Fibroblast of villous mesenchyme (primary cell): ENCODE data around the gene CALU. TPM values are rescaled to one million over a fixed set of nuclear protein-coding genes. Genes with fewer than 3 reads are reported as not detected.

Experiments
- DNase-seq: peaks from one replicate; pipeline ENCODE4 v3.0.0-alpha.2; 2010; ENCODE audit warnings: low read depth
- H3K4me3 ChIP-seq: 2 replicates; pipeline ENCODE4 v1.5.1; 2011; ENCODE audit warnings: low read depth, mild to moderate bottlenecking, low read length
- total RNA-seq: library from RNA; depleted of rRNA; stranded (reverse); fragments of >200 nt; gene quantifications from 2 replicates; pipeline ENCODE4 v1.2.3, GENCODE V29; 2012
- TF ChIP-seq, protein P1 (sequence below): IDR thresholded peaks from 2 replicates; pipeline ENCODE4 v1.5.1; 2012; ENCODE audit warnings: low read depth, mild to moderate bottlenecking, low read length; ENCODE audit not compliant: insufficient read depth

The CALU gene
- total RNA-seq, 1 donor: 855 TPM

DNA sequence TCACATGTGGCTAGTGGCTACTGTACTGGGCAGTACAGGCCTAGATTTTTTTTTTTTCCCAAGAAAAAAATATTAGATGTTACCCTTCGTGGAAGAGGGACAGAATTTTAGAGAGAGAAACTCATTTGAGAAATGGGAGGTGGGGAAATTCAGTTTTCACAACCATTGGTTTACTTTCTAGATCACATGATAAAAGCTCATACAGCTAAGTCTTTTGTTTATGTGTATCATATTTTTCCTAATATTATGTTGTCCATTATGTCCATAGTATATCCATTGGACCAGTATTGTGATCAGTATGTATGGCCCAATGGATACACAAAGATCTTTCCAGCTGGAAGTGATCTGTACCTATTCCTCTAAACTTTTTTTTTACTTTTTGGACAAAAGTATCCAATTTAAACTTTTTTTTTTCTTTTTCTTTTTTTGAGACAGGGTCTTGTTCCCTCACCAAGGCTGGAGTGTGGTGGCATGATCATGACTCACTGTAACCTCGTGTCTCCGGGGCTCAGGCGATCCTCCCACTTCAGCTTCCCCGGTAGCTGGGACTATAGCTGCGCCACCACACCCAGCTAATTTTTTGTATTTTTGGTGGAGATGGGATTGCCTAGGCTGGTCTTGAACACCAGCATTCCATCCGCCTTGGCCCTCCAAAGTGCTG, 4.1 kb downstream of the CALU start:
- peak; percentile 53 for DNase-seq
- TF ChIP-seq, protein P1, sequence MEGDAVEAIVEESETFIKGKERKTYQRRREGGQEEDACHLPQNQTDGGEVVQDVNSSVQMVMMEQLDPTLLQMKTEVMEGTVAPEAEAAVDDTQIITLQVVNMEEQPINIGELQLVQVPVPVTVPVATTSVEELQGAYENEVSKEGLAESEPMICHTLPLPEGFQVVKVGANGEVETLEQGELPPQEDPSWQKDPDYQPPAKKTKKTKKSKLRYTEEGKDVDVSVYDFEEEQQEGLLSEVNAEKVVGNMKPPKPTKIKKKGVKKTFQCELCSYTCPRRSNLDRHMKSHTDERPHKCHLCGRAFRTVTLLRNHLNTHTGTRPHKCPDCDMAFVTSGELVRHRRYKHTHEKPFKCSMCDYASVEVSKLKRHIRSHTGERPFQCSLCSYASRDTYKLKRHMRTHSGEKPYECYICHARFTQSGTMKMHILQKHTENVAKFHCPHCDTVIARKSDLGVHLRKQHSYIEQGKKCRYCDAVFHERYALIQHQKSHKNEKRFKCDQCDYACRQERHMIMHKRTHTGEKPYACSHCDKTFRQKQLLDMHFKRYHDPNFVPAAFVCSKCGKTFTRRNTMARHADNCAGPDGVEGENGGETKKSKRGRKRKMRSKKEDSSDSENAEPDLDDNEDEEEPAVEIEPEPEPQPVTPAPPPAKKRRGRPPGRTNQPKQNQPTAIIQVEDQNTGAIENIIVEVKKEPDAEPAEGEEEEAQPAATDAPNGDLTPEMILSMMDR: no peak
- no peak overlapping the region for H3K4me3 ChIP-seq

DNA sequence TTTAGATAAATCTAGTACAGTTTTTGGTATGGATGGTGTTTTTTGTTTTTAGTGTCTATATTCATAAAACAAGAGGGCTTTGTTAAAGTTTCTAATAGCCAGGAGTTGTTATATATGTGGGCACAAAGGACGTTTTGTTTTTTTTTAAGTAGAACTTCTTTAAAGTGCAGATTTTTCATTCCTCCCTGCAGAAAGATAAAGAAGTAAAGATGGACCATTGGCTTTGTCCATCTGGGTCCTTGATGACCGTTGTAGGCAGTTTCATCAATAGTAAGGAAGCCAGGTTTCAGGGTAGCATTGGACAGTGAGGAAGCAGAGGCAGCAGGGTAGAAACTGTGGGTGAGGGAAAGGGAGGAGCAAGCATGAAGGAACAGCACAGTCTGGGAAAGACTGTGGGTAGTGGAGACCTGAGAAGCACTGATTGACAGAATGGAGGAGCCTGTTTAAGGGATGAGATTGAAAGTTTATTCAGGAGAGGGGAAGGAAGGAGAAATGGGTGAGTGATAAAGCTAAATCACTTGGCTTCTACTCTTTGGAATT, 5.3 kb downstream of the CALU start:
- no peak for DNase-seq
- no peak overlapping the region for H3K4me3 ChIP-seq
- TF ChIP-seq, protein P1: no peak

DNA sequence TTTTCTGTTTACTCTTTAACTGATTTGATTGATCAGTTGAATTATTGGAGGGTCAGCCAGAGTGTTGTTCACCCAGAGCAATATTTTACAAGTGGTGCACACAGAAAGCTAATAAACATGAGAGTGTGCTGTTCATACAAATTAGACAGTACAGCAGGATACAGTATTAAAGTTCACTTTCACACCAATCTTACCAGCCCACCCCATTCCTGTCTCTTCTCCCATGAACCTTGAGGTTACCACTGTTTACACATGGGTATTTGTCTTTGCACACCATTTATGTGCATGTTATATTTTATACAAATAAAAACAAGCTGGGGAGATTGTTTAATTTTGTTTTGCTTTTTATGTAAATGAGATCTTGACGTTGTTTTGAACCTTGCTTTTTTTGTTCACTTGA, 6.5 kb downstream of the CALU start:
- no peak for DNase-seq
- no peak overlapping the region for H3K4me3 ChIP-seq
- TF ChIP-seq, protein P1: no peak

DNA sequence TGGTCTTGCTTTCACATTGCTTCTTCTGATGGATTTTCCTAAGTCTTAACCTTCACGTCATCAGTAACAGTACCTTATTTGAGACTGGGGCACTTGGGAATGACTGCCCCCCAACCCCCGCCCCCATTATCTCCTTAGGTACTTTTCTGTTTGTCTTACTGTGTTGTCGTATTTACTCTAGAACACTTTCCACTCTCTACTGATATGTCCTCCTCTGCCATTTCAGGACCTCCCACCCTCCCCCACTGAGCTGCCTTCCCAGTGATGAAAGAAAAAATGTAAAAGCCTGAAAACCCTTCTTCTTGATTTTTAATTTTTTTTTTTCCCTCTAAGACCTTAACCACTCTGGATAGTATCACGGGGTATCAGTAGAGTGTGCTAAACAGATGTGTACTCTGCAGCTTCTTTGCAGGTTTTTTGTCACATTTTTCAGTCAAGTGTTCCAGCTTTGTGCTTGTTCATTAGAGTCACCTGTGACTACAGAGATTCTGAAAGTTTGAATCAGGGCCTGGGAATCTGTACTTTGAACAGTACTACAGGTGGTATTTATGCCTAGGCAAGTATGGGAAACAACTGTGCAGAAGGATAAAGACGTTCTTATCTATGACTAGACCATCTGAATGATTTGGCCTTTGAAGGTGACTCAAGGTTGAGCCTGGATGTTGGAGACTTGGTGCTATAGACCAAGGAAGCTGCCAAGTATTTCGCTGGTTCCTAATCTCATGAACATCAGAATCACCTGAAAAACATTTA, 8.3 kb downstream of the CALU start:
- no peak for DNase-seq

DNA sequence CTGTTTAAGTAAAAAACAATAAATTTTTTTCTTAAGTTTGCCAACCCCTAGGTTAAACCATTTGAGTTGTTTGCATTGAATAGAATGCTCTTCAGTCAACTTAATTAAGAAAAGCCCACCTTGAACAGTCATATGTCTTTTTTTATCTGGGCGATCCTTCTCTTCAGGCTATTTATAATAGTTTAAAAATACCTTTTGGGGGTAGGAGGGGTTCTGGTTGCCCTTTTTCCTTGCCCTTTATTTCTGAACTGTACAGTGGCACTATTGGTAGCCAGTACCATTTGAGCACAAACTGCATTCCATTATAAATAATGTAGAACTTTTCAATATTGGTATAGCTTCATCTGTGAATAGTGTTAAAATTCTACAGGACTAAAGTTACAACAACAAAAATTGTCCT, 13.1 kb downstream of the CALU start:
- no peak overlapping the region for H3K4me3 ChIP-seq
- no peak for DNase-seq
- TF ChIP-seq, protein P1: no peak

More for the DNA sequence above, 8.3 kb downstream of the CALU start:
- no peak overlapping the region for H3K4me3 ChIP-seq
- TF ChIP-seq, protein P1: no peak

DNA sequence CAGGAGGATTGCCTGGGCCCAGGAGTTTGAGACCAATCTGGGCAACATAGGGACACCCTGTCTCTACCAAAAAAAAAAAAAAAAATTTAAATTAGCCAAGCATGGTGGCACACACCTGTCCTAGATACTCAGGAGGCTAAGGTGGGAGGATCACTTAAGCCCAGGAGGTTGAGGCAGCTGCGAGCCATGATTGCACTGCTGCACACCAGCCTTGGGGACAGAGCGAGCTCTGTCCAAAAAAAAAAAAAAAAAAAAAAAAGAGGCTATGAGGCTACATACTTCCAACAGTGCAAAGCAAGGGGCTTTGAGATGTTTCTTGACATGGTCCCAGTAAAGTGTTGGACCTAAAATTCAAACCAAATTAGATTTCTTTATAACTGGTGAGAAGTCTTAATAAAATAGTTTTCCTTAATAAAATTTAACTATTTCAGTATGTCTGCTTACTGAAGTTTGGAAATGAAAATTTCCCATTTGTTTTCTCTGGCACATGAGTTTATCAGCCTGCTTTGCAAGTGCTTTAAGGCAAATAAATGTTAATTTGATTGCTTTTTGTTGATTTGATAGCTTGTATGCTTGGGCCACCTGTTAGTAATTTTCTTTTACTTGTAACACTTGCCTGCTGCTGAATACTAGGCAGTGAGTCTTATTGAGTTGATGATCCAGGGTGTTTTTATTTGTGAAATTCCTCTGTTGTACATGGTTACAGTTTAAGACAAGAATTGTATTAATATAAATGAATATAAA, 16.1 kb downstream of the CALU start:
- no peak overlapping the region for H3K4me3 ChIP-seq
- no peak for DNase-seq
- TF ChIP-seq, protein P1: no peak
